Smooth muscle cell (in vitro differentiated cells): ENCODE measurements around the gene STIM2. TPM values are rescaled to one million over a fixed set of nuclear protein-coding genes. Genes with fewer than 3 reads are reported as not detected.
"Not testable (repeated sequence)": the region's sequence is repeated elsewhere in the genome, so short reads cannot be mapped to it uniquely, and the experiment has no call there.

Experiments used
- DNase-seq: peaks from one replicate; lab custom pipeline; 2025; ENCODE audit not compliant: unreplicated experiment; lab: John Stamatoyannopoulos, UW
- H2AFZ ChIP-seq: fragments of 200-600 bp; sonication (generic); 2 replicates; pipeline ENCODE4 v1.6.0; 2016; ENCODE audit warnings: antibody characterized with exemption, low read depth, mild to moderate bottlenecking
- H3F3A ChIP-seq: fragments of 200-600 bp; sonication (generic); 2 replicates; pipeline ENCODE4 v1.6.0; 2017; ENCODE audit warnings: antibody characterized with exemption, low read depth
- H3K27ac ChIP-seq: fragments of 200-600 bp; sonication (generic); 2 replicates; pipeline ENCODE4 v1.5.1; 2016; ENCODE audit warnings: low read depth, mild to moderate bottlenecking
- H3K27me3 ChIP-seq: fragments of 200-600 bp; sonication (generic); 2 replicates; pipeline ENCODE4 v1.6.1; 2016; ENCODE audit warnings: low read depth, mild to moderate bottlenecking
- H3K36me3 ChIP-seq: fragments of 200-600 bp; sonication (generic); 2 replicates; pipeline ENCODE4 v1.5.1; 2016; ENCODE audit warnings: low read depth
- H3K4me1 ChIP-seq: fragments of 200-600 bp; sonication (generic); 2 replicates; pipeline ENCODE4 v1.5.1; 2016; ENCODE audit warnings: low read depth
- H3K4me2 ChIP-seq: fragments of 200-600 bp; sonication (generic); 2 replicates; pipeline ENCODE4 v1.6.0; 2016; ENCODE audit warnings: mild to moderate bottlenecking
- H3K4me3 ChIP-seq: fragments of 200-600 bp; sonication (generic); 2 replicates; pipeline ENCODE4 v1.5.1; 2016; ENCODE audit warnings: mild to moderate bottlenecking
- H3K79me2 ChIP-seq: fragments of 200-600 bp; sonication (generic); 2 replicates; pipeline ENCODE4 v1.6.0; 2016; ENCODE audit warnings: low read depth, mild to moderate bottlenecking
- H3K9ac ChIP-seq: fragments of 200-600 bp; sonication (generic); 2 replicates; pipeline ENCODE4 v1.6.0; 2016; ENCODE audit warnings: low read depth
- H3K9me3 ChIP-seq: fragments of 200-600 bp; sonication (generic); replicated peaks from 2 replicates; pipeline ENCODE4 v1.5.1; 2016; ENCODE audit warnings: low read depth
- H4K20me1 ChIP-seq: fragments of 200-600 bp; sonication (generic); 2 replicates; pipeline ENCODE4 v1.6.0; 2016; ENCODE audit warnings: low read depth
- WGBS: methylation state at CpG from one replicate; pipeline ENCODE4 v1.1.7; 2016; ENCODE audit warnings: low lambda C conversion rate; 5-methylcytosine and 5-hydroxymethylcytosine counted together
- polyA plus RNA-seq: library from polyadenylated mRNA; unstranded; fragments of >200 nt; fragmentation: Nextera tagmentation; extraction: Ambion mirVana; gene quantifications from 2 replicates; pipeline ENCODE4 v1.2.1, GENCODE V29; 2016
- total RNA-seq: library from RNA; depleted of rRNA; stranded (reverse); fragments of >200 nt; gene quantifications from 2 replicates; pipeline ENCODE4 v1.2.3, GENCODE V29; 2014
- TF ChIP-seq, protein P1 (sequence below): fragments of 200-600 bp; sonication (generic); IDR thresholded peaks from 2 replicates; pipeline ENCODE4 v1.5.1; 2017; ENCODE audit warnings: borderline replicate concordance, mild to moderate bottlenecking, antibody characterized with exemption; ENCODE audit not compliant: insufficient read depth, poor library complexity, severe bottlenecking

The STIM2 gene
- total and polyA plus RNA-seq, 2 experiments from 2014 or later: 31.0 to 69.0 TPM

DNA sequence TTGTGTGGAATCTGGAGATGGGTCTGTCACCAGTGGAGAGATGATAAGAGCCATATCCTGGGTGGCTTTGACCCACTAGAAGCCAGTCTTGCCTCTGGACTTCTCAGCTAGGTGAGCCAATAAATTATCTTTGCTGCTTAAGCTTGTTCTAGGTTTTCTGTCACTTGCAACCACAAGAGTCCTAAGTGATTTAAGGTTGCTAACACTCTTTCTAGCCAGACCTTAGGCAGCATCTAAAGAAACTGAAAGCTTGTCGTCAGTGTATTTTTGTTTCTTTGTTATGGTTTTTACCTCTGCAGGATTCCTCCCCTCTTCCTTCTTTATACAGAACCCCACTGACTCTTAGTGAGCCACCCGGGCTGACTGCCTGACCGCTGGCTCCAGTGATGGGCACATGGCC is 37.1 kb upstream of the STIM2 start:
- no peaks in the 10 kb centered on the region for H3K4me1 ChIP-seq
- no peaks in the 10 kb centered on the region for H4K20me1 ChIP-seq
- TF ChIP-seq, protein P1, sequence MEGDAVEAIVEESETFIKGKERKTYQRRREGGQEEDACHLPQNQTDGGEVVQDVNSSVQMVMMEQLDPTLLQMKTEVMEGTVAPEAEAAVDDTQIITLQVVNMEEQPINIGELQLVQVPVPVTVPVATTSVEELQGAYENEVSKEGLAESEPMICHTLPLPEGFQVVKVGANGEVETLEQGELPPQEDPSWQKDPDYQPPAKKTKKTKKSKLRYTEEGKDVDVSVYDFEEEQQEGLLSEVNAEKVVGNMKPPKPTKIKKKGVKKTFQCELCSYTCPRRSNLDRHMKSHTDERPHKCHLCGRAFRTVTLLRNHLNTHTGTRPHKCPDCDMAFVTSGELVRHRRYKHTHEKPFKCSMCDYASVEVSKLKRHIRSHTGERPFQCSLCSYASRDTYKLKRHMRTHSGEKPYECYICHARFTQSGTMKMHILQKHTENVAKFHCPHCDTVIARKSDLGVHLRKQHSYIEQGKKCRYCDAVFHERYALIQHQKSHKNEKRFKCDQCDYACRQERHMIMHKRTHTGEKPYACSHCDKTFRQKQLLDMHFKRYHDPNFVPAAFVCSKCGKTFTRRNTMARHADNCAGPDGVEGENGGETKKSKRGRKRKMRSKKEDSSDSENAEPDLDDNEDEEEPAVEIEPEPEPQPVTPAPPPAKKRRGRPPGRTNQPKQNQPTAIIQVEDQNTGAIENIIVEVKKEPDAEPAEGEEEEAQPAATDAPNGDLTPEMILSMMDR: no peak
- no peaks in the 10 kb centered on the region for H3K9me3 ChIP-seq
- no peaks in the 10 kb centered on the region for H3K36me3 ChIP-seq
- H3K27ac ChIP-seq: no peak overlapping the region
- H3F3A ChIP-seq: no peaks in the 10 kb centered on the region
- no peak overlapping the region for H3K4me3 ChIP-seq
- no peaks in the 10 kb centered on the region for H3K79me2 ChIP-seq
- H3K27me3 ChIP-seq: no peaks in the 10 kb centered on the region
- WGBS: 94% methylated on average over 3 of the region's 3 CpGs
- H2AFZ ChIP-seq: no peak overlapping the region
- no peak overlapping the region for H3K9ac ChIP-seq
- H3K4me2 ChIP-seq: no peak overlapping the region
- DNase-seq: no peak

DNA sequence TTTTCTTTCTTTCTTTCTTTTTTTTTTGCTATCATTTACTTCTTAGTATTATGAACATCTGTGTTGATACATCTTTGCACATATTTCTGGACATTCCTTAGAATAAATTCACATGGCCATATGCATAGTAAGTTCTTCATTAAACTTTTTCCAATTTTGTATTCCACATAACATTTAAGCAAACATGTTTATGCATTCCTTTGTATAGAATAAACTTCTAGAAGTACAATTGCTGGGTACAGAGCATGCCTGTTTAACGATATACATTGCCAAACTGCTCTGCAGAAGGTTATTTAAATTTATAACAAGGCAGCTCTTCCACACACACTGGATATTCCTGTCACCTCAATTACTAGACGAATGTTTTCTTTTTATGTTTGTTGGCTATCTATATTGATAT is 36.0 kb upstream of the STIM2 start:
- Histone ChIP-seq H3F3A (no peaks in the 10 kb centered on the region), H3K9ac (no peak overlapping the region), H3K36me3 (no peaks in the 10 kb centered on the region), H3K9me3 (no peaks in the 10 kb centered on the region), H4K20me1 (no peaks in the 10 kb centered on the region), H3K4me3 (no peak overlapping the region), H3K4me1 (no peaks in the 10 kb centered on the region), H3K27ac (no peak overlapping the region), H3K79me2 (no peaks in the 10 kb centered on the region), H2AFZ (no peak overlapping the region), H3K4me2 (no peak overlapping the region), H3K27me3 (no peaks in the 10 kb centered on the region)
- TF ChIP-seq, protein P1: no peak
- DNase-seq: no peak
- WGBS: 91% methylated on average over 2 of the region's 2 CpGs

DNA sequence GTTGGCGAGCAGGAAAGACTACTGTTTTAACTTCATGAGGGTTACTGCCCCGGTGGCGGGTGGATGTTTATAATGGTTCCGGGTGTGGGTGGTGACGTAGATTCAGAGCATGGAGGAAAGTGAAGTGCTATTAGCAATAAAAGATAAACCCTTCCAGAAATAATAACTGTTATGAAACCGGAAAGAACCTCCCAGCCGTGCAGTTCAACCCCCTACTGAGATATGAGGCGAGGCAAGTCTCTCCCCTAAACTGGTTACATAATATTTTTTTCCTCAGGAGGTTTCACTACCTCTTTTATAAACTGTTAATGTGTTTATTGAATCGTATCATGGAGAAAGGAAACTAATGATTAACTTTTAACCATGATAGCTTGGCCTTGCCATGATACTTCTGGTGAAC is 33.9 kb upstream of the STIM2 start:
- H3K9me3 ChIP-seq: no peaks in the 10 kb centered on the region
- 42% methylated on average over 9 of the region's 9 CpGs for WGBS

DNA sequence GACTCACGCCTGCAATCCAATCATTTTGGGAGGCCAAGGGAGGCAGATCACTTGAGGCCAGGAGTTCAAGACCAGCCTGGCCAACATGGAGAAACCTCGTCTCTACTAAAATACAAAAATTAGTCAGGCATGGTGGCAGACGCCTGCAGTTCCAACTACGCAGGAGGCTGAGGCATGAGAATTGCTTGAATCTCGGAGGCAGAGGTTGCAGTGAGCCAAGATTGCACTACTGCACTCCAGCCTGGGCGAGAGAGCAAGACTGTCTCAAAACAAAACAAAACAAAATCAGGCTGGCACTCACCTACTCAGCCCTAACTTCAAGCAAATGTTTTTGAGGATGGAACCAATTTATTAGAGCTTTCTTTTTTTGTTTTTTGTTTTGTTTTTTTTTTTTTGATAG is 33.3 kb upstream of the STIM2 start:
- H3K9me3 ChIP-seq, H3K36me3 ChIP-seq, H3K79me2 ChIP-seq, H4K20me1 ChIP-seq, H3K4me1 ChIP-seq, H3K4me3 ChIP-seq, H3K4me2 ChIP-seq, H3K27ac ChIP-seq, H3K9ac ChIP-seq, H3F3A ChIP-seq, H2AFZ ChIP-seq, H3K27me3 ChIP-seq, DNase-seq: not testable (repeated sequence)
- WGBS: 98% methylated on average over 6 of the region's 6 CpGs

More for the DNA sequence above, 33.9 kb upstream of the STIM2 start:
- no peak overlapping the region for H3K27ac ChIP-seq
- H3K4me2 ChIP-seq: peak overlapping the region; percentile 43
- TF ChIP-seq, protein P1: no peak
- H4K20me1 ChIP-seq: no peaks in the 10 kb centered on the region
- no peak overlapping the region for H3K9ac ChIP-seq
- no peak for DNase-seq
- H2AFZ ChIP-seq: no peak overlapping the region
- no peaks in the 10 kb centered on the region for H3K27me3 ChIP-seq
- no peaks in the 10 kb centered on the region for H3K36me3 ChIP-seq
- no peaks in the 10 kb centered on the region for H3F3A ChIP-seq
- H3K4me3 ChIP-seq: no peak overlapping the region
- H3K4me1 ChIP-seq: no peaks in the 10 kb centered on the region
- no peaks in the 10 kb centered on the region for H3K79me2 ChIP-seq
